ENCODE data around the gene TSACC.

The TSACC gene

DNA sequence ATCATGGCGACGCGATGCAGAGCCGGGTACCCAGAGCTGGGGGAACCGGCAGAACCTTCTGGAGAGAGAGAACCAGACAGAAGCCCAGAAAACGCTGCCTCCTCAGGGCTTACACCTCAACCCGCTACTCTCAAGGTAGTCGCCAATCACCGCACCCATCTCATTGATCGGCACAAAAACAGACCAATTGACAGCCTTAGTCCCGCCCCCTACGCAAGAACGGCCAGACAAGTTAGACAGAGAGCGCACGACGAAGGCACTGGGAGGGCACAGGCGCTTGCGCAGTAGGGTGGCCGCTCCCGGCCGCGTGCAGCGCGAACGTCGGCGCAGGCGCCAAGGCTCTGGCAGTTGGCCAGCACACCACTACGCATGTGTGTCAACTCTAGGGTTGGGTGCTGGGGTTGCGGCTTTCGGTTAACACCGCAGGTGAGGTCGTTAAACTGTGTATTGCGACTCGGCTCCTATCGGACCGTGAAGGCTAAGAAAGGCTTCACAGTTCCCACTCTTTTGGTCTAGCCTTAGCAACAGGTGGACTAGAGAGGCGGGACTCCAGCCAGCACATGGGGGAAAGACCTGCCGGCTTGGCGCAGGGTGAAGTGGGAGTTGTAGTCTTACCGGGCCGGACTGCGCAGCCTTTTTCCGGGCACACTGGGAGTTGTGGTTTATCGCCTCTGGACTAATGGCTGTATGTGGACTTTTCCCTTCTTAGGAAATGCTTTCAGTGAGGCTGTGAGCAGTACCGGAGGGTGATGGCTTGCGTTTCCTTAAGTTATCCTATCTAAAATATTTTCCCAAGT lies at the start of gene TSACC, which contains the start of gene CCT3:
TSACC (plus strand) TSS at position 347 of the 797 bp plus-strand sequence. CDS start 1,232 bp downstream, outside the sequence.
CCT3 (minus strand) TSS at position 113 of the 797 bp plus-strand sequence; CDS start at position 5, 108 bp downstream.
- TF ChIP-seq, protein P1, sequence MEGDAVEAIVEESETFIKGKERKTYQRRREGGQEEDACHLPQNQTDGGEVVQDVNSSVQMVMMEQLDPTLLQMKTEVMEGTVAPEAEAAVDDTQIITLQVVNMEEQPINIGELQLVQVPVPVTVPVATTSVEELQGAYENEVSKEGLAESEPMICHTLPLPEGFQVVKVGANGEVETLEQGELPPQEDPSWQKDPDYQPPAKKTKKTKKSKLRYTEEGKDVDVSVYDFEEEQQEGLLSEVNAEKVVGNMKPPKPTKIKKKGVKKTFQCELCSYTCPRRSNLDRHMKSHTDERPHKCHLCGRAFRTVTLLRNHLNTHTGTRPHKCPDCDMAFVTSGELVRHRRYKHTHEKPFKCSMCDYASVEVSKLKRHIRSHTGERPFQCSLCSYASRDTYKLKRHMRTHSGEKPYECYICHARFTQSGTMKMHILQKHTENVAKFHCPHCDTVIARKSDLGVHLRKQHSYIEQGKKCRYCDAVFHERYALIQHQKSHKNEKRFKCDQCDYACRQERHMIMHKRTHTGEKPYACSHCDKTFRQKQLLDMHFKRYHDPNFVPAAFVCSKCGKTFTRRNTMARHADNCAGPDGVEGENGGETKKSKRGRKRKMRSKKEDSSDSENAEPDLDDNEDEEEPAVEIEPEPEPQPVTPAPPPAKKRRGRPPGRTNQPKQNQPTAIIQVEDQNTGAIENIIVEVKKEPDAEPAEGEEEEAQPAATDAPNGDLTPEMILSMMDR (conservative IDR thresholded peaks at IDR 0.05), result no peak
- H3K27ac ChIP-seq, result peak within 1 kb of the TSS; percentile 91

DNA sequence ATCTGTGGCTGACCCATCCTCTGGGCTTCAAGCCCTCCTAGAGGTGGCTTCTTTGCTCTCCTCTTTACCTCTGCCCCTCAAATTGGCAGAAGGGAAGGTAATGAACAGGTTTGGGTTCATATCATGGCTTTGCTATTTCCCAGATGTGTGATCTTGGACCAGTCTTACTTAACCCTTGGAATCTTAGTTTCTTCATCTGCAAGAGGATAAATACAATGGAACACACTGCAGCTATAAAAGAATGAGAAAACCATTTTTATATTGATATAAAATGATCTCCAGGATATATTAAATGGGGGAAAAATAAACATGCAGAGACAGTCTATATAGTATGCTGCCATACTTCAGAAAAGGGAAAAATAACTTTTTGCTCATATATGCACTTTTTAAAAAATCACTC lies 48.5 kb upstream of the TSACC start:
- TF ChIP-seq, protein P1 (conservative IDR thresholded peaks at IDR 0.05), result no peak
- H3K27ac ChIP-seq, result peak overlapping the region; percentile 92

DNA sequence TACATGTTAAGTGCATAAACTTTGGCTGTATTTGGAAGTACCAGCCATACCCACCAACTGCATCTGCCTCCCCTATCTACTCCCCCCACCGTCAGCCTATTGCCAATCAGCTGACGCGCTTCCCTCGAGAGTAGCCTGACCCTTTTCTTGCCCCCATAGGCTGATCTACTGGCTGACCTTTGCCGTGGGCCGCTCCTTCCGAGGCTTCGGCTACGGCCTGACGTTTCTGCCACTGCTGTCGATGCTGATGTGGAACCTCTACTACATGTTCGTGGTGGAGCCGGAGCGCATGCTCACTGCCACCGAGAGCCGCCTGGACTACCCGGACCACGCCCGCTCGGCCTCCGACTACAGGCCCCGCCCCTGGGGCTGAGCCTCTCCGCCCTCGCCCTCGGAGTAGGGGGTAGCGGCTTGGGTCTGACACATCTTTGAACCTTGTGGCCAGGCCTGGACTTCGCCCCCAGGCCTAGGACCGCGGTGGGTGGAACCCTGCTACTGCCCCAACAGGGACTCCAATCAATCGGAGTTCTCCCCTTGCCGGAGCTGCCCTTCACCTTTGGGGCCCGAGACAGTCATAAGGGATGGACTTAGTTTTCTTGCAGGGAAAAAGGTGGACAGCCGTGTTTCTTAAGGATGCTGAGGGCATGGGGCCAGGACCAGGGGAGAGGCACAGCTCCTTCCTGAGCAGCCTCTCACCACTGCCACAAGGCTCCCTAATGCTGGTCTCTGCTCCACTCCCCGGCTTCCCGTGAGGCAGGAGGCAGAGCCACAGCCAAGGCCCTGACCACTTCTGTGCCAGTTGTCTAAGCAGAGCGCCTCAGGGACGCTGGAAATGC lies 46.9 kb upstream of the TSACC start:
- H3K27ac ChIP-seq, result peak overlapping the region; percentile 92
- TF ChIP-seq, protein P1 (conservative IDR thresholded peaks at IDR 0.05), result no peak

DNA sequence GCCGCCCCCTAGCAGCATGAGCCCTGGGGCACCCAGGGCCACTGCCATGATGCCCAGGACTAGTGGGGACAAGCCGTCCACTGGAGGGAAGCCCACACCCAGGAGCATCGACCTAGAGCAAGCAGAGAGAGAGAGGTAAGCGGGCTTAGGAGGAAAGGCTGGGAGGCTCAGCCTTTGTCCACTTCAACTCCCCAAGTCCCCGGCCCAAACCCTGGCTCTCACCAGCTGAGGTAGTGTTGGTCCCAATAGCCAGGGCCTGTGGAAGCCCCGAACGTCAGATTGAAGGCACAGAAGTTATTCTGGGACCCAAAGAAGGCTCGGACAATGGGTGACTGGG lies 45.3 kb upstream of the TSACC start:
- TF ChIP-seq, protein P1 (conservative IDR thresholded peaks at IDR 0.05), result no peak
- H3K27ac ChIP-seq, result peak overlapping the region; percentile 92

DNA sequence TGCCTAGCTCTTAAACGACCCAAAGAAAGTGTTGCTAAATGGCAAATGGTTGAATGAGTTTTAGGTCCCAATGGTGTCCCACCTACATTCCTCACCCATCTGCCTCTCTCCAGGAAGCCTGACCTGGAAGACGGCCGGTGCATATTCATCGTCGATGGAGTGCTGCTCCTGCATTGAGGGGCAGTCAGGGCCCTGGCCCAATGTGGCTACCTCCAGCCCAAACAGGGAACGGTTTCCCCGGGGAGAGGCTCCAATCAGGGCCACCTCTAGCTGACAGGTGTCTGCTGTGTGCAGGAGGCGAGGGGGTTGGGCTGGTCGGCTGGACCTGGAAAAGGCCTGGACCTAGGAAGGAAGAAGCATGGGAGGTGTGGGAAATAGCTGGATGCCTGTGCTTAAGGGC lies 44.4 kb upstream of the TSACC start:
- TF ChIP-seq, protein P1 (conservative IDR thresholded peaks at IDR 0.05), result no peak
- H3K27ac ChIP-seq, result peak overlapping the region; percentile 92; the same call in 1 of the 2 replicates

DNA sequence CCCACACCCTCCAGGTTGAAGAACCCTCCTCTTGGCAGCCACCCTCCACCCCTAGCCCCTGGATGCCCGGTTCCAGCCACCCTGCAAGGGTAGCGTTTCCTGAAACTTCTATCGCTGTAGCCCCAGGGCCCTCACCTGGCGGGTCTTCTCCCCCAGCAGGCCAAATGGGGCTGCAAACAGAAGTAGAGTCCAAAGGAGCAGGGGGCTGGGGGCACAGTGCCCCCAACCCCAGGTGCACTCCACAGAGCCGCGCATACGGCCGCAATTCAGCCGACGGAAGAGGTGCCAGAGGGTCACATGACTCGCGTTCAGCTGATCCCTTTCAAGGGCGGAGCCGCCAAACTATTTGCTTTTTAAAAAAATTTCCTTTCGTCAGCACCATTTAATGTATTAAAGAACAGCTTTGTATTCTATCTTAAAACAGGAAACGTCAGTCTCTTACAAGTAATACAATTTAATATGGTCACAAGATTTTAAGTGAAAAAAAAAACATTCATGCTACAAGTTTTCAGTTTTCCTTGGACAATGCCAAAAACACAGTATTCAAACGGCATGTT lies 42.9 kb upstream of the TSACC start, which contains the start of gene GLMP:
GLMP (minus strand) TSS at position 289 of the 557 bp plus-strand sequence; CDS start at position 255, 34 bp downstream.
- H3K27ac ChIP-seq, result peak within 1 kb of the TSS; percentile 68
- TF ChIP-seq, protein P1 (conservative IDR thresholded peaks at IDR 0.05), result no peak
